Gastroesophageal sphincter (tissue), 3 donors: Measurements from ENCODE around the gene CCDC85C.

Experiments used
- EP300 ChIP-seq: sonication (generic); formaldehyde crosslinking; IDR thresholded peaks from one replicate; pipeline ENCODE4 v1.6.1; 2017; ENCODE audit warnings: antibody characterized with exemption, mild to moderate bottlenecking
- TF ChIP-seq, protein P1 (sequence below), 4 experiments: fragments of 200-600 bp in 2 of 4; fragments of 450-650 bp in 2 of 4; sonication (generic) in 1 of 4; IDR thresholded peaks; one replicate each; pipeline ENCODE4 v1.5.1; 2017 to 2019; ENCODE audit warnings: antibody characterized with exemption in 4 of 4, mild to moderate bottlenecking in 2 of 4, moderate library complexity in 2 of 4

GRCh38 chr14:99542566-99542965, 61.4 kb downstream of the CCDC85C start:
- no peak for TF ChIP-seq EP300
- TF ChIP-seq, protein P1, sequence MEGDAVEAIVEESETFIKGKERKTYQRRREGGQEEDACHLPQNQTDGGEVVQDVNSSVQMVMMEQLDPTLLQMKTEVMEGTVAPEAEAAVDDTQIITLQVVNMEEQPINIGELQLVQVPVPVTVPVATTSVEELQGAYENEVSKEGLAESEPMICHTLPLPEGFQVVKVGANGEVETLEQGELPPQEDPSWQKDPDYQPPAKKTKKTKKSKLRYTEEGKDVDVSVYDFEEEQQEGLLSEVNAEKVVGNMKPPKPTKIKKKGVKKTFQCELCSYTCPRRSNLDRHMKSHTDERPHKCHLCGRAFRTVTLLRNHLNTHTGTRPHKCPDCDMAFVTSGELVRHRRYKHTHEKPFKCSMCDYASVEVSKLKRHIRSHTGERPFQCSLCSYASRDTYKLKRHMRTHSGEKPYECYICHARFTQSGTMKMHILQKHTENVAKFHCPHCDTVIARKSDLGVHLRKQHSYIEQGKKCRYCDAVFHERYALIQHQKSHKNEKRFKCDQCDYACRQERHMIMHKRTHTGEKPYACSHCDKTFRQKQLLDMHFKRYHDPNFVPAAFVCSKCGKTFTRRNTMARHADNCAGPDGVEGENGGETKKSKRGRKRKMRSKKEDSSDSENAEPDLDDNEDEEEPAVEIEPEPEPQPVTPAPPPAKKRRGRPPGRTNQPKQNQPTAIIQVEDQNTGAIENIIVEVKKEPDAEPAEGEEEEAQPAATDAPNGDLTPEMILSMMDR (IDR thresholded peaks at IDR 0.05) = no peak
